Measurements from ENCODE around the gene METTL14.

The METTL14 gene

GRCh38 chr4:118732591-118733330 is 47.6 kb downstream of the METTL14 start:
- no CpG with 5 or more reads among the region's 3 CpGs for WGBS, 2 donors (ENCODE audit: extremely low coverage in 2 of 2, insufficient read length in 2 of 2, insufficient replicate concordance in 1 of 2)
- H3K27ac ChIP-seq (replicated peaks; ENCODE audit: low read length), result no peak overlapping the region

GRCh38 chr4:118734491-118735205 is 49.5 kb downstream of the METTL14 start:
- H3K4me1 ChIP-seq (ENCODE audit: control insufficient read depth in 2 of 2, insufficient read depth in 1 of 2, low read depth in 1 of 2, low read length in 2 of 2), result peaks cover 0 to 3% of the 10 kb centered on the region in 2 donors
- no peak overlapping the region for H3K23ac ChIP-seq (ENCODE audit: low read depth, low read length, poor library complexity)
- no peak overlapping the region for H3K4me3 ChIP-seq (ENCODE audit: low read length in 2 of 2)
- H3K14ac ChIP-seq (ENCODE audit: low read length), result no peak overlapping the region
- H2AFZ ChIP-seq (ENCODE audit: low read length), result no peak overlapping the region
- no CpG with 5 or more reads among the region's 7 CpGs for WGBS, 2 donors (ENCODE audit: extremely low coverage in 2 of 2, insufficient read length in 2 of 2, insufficient replicate concordance in 1 of 2)
- H3K27me3 ChIP-seq (ENCODE audit: control insufficient read depth in 3 of 3, insufficient read depth in 3 of 3, low read depth in 1 of 3, low read length in 3 of 3), result no peaks in the 10 kb centered on the region
- no peak overlapping the region for H2AK5ac ChIP-seq (ENCODE audit: low read depth, low read length)
- H3K4me2 ChIP-seq (ENCODE audit: insufficient read depth, low read length, poor library complexity, severe bottlenecking), result no peak overlapping the region
- no peak for DNase-seq (ENCODE audit: low spot score)
- H3K79me1 ChIP-seq (ENCODE audit: low read depth, low read length), result no peaks in the 10 kb centered on the region
- H3K4ac ChIP-seq (ENCODE audit: low read length), result no peak overlapping the region
- H2BK12ac ChIP-seq (ENCODE audit: low read length), result no peak overlapping the region
- no peak overlapping the region for H3K9ac ChIP-seq (ENCODE audit: low read depth, low read length, poor library complexity)
- no peak overlapping the region for H3K27ac ChIP-seq (replicated peaks; ENCODE audit: low read length)
- no peak overlapping the region for H2BK5ac ChIP-seq (ENCODE audit: low read length)
- H3K18ac ChIP-seq (ENCODE audit: low read length), result no peak overlapping the region
- H2BK120ac ChIP-seq (ENCODE audit: low read depth, low read length), result no peak overlapping the region
- peaks cover 7 to 24% of the 10 kb centered on the region in 2 donors for H3K36me3 ChIP-seq (replicated peaks in 1 of 2; ENCODE audit: control insufficient read depth in 2 of 2, insufficient read depth in 2 of 2, low read length in 2 of 2)
- H2BK15ac ChIP-seq (ENCODE audit: low read length), result no peak overlapping the region
- no peaks in the 10 kb centered on the region for H3K9me3 ChIP-seq (replicated peaks in 1 of 2; ENCODE audit: control insufficient read depth in 2 of 2, insufficient read depth in 1 of 2, low read depth in 1 of 2, low read length in 2 of 2)
- H4K8ac ChIP-seq (ENCODE audit: low read depth, low read length), result no peak overlapping the region
- H4K91ac ChIP-seq (ENCODE audit: low read depth, low read length, poor library complexity), result no peak overlapping the region

More at GRCh38 chr4:118732591-118733330, 47.6 kb downstream of the METTL14 start:
- no peaks in the 10 kb centered on the region for H3K9me3 ChIP-seq (replicated peaks in 1 of 2; ENCODE audit: control insufficient read depth in 2 of 2, insufficient read depth in 1 of 2, low read depth in 1 of 2, low read length in 2 of 2)
- no peak overlapping the region for H2BK12ac ChIP-seq (ENCODE audit: low read length)
- H4K91ac ChIP-seq (ENCODE audit: low read depth, low read length, poor library complexity), result no peak overlapping the region
- no peak overlapping the region for H3K4ac ChIP-seq (ENCODE audit: low read length)
- peaks cover 7 to 35% of the 10 kb centered on the region in 2 donors for H3K36me3 ChIP-seq (replicated peaks in 1 of 2; ENCODE audit: control insufficient read depth in 2 of 2, insufficient read depth in 2 of 2, low read length in 2 of 2)
- no peak overlapping the region for H2BK120ac ChIP-seq (ENCODE audit: low read depth, low read length)
- no peak overlapping the region for H3K23ac ChIP-seq (ENCODE audit: low read depth, low read length, poor library complexity)
- H2BK5ac ChIP-seq (ENCODE audit: low read length), result no peak overlapping the region
- H2AFZ ChIP-seq (ENCODE audit: low read length), result no peak overlapping the region
- H2AK5ac ChIP-seq (ENCODE audit: low read depth, low read length), result no peak overlapping the region
- no peaks in the 10 kb centered on the region for H3K79me1 ChIP-seq (ENCODE audit: low read depth, low read length)
- H3K14ac ChIP-seq (ENCODE audit: low read length), result no peak overlapping the region
- H3K4me1 ChIP-seq (ENCODE audit: control insufficient read depth in 2 of 2, insufficient read depth in 1 of 2, low read depth in 1 of 2, low read length in 2 of 2), result no peaks in the 10 kb centered on the region
- H3K27me3 ChIP-seq (ENCODE audit: control insufficient read depth in 3 of 3, insufficient read depth in 3 of 3, low read depth in 1 of 3, low read length in 3 of 3), result no peaks in the 10 kb centered on the region
- no peak for DNase-seq (ENCODE audit: low spot score)
- H2BK15ac ChIP-seq (ENCODE audit: low read length), result no peak overlapping the region
- no peak overlapping the region for H4K8ac ChIP-seq (ENCODE audit: low read depth, low read length)
- H3K9ac ChIP-seq (ENCODE audit: low read depth, low read length, poor library complexity), result no peak overlapping the region
- H3K4me3 ChIP-seq (ENCODE audit: low read length in 2 of 2), result no peak overlapping the region
- no peak overlapping the region for H3K18ac ChIP-seq (ENCODE audit: low read length)
- H3K4me2 ChIP-seq (ENCODE audit: insufficient read depth, low read length, poor library complexity, severe bottlenecking), result no peak overlapping the region

GRCh38 chr4:118736900-118737299 is 51.7 kb downstream of the METTL14 start:
- Histone ChIP-seq H2BK5ac (ENCODE audit: low read length) (no peak overlapping the region), H4K8ac (ENCODE audit: low read depth, low read length) (no peak overlapping the region), H3K9me3 (replicated peaks in 1 of 2; ENCODE audit: control insufficient read depth in 2 of 2, insufficient read depth in 1 of 2, low read depth in 1 of 2, low read length in 2 of 2) (no peaks in the 10 kb centered on the region), H3K4me1 (ENCODE audit: control insufficient read depth in 2 of 2, insufficient read depth in 1 of 2, low read depth in 1 of 2, low read length in 2 of 2) (peaks cover 0 to 8% of the 10 kb centered on the region in 2 donors), H3K14ac (ENCODE audit: low read length) (no peak overlapping the region), H2BK12ac (ENCODE audit: low read length) (no peak overlapping the region), H4K91ac (ENCODE audit: low read depth, low read length, poor library complexity) (no peak overlapping the region), H3K18ac (ENCODE audit: low read length) (no peak overlapping the region), H3K4me3 (ENCODE audit: low read length in 2 of 2) (no peak overlapping the region), H3K27me3 (ENCODE audit: control insufficient read depth in 3 of 3, insufficient read depth in 3 of 3, low read depth in 1 of 3, low read length in 3 of 3) (no peaks in the 10 kb centered on the region), H3K4ac (ENCODE audit: low read length) (no peak overlapping the region), H3K79me1 (ENCODE audit: low read depth, low read length) (no peaks in the 10 kb centered on the region), H3K9ac (ENCODE audit: low read depth, low read length, poor library complexity) (no peak overlapping the region), H2AK5ac (ENCODE audit: low read depth, low read length) (no peak overlapping the region), H2BK120ac (ENCODE audit: low read depth, low read length) (no peak overlapping the region), H2BK15ac (ENCODE audit: low read length) (no peak overlapping the region), H3K23ac (ENCODE audit: low read depth, low read length, poor library complexity) (no peak overlapping the region), H3K4me2 (ENCODE audit: insufficient read depth, low read length, poor library complexity, severe bottlenecking) (no peak overlapping the region), H3K27ac (replicated peaks; ENCODE audit: low read length) (no peak overlapping the region), H2AFZ (ENCODE audit: low read length) (no peak overlapping the region), H3K36me3 (replicated peaks in 1 of 2; ENCODE audit: control insufficient read depth in 2 of 2, insufficient read depth in 2 of 2, low read length in 2 of 2) (peaks cover 11 to 29% of the 10 kb centered on the region in 2 donors)
- no peak for DNase-seq (ENCODE audit: low spot score)

GRCh38 chr4:118738090-118738489 is 52.9 kb downstream of the METTL14 start:
- H2AK5ac ChIP-seq (ENCODE audit: low read depth, low read length), result no peak overlapping the region
- no peak overlapping the region for H2BK12ac ChIP-seq (ENCODE audit: low read length)
- no peak overlapping the region for H4K8ac ChIP-seq (ENCODE audit: low read depth, low read length)
- H3K18ac ChIP-seq (ENCODE audit: low read length), result no peak overlapping the region
- H3K14ac ChIP-seq (ENCODE audit: low read length), result no peak overlapping the region
- H3K79me1 ChIP-seq (ENCODE audit: low read depth, low read length), result no peaks in the 10 kb centered on the region
- no peak overlapping the region for H2BK15ac ChIP-seq (ENCODE audit: low read length)
- H2BK120ac ChIP-seq (ENCODE audit: low read depth, low read length), result no peak overlapping the region
- no peak overlapping the region for H2BK5ac ChIP-seq (ENCODE audit: low read length)
- WGBS, 2 donors (ENCODE audit: extremely low coverage in 2 of 2, insufficient read length in 2 of 2, insufficient replicate concordance in 1 of 2), result no CpG with 5 or more reads among the region's 3 CpGs
- no peak overlapping the region for H3K4ac ChIP-seq (ENCODE audit: low read length)
- H3K4me3 ChIP-seq (ENCODE audit: low read length in 2 of 2), result no peak overlapping the region
- DNase-seq (ENCODE audit: low spot score), result no peak
- no peak overlapping the region for H3K4me2 ChIP-seq (ENCODE audit: insufficient read depth, low read length, poor library complexity, severe bottlenecking)
- H3K9ac ChIP-seq (ENCODE audit: low read depth, low read length, poor library complexity), result no peak overlapping the region
- no peak overlapping the region for H3K27ac ChIP-seq (replicated peaks; ENCODE audit: low read length)
- H2AFZ ChIP-seq (ENCODE audit: low read length), result no peak overlapping the region
- H3K9me3 ChIP-seq (replicated peaks in 1 of 2; ENCODE audit: control insufficient read depth in 2 of 2, insufficient read depth in 1 of 2, low read depth in 1 of 2, low read length in 2 of 2), result no peaks in the 10 kb centered on the region
- H3K4me1 ChIP-seq (ENCODE audit: control insufficient read depth in 2 of 2, insufficient read depth in 1 of 2, low read depth in 1 of 2, low read length in 2 of 2), result peaks cover 0 to 8% of the 10 kb centered on the region in 2 donors
- H3K36me3 ChIP-seq (replicated peaks in 1 of 2; ENCODE audit: control insufficient read depth in 2 of 2, insufficient read depth in 2 of 2, low read length in 2 of 2), result peaks cover 7 to 26% of the 10 kb centered on the region in 2 donors
- H3K27me3 ChIP-seq (ENCODE audit: control insufficient read depth in 3 of 3, insufficient read depth in 3 of 3, low read depth in 1 of 3, low read length in 3 of 3), result no peaks in the 10 kb centered on the region
- no peak overlapping the region for H3K23ac ChIP-seq (ENCODE audit: low read depth, low read length, poor library complexity)
- no peak overlapping the region for H4K91ac ChIP-seq (ENCODE audit: low read depth, low read length, poor library complexity)

Data from neuronal stem cell (in vitro differentiated cells).